WTC11 (cell line): Measurements from ENCODE around the gene RAPGEF3. TPM values are rescaled to one million over a fixed set of nuclear protein-coding genes. Genes with fewer than 3 reads are reported as not detected.

Experiments used
- ATAC-seq: fragments of 200-7000 bp; cut with Tn5 transposase; 2 replicates; pipeline ENCODE4 v1.10.0; 2021; ENCODE audit warnings: mild to moderate bottlenecking, moderate library complexity
- CTCF ChIA-PET: fragments of 300-600 bp; sonication (Branson Sonifier 250); formaldehyde crosslinking; loops from one replicate; lab custom pipeline; 2021; ENCODE audit warnings: antibody characterized with exemption; lab: Charles Lee
- POLR2A ChIA-PET: fragments of 350-600 bp; sonication (Branson Sonifier 250); formaldehyde crosslinking; loops from one replicate; lab custom pipeline; 2021; ENCODE audit warnings: antibody characterized with exemption; lab: Charles Lee
- DNase-seq: peaks from one replicate; pipeline ENCODE4 v3.0.0; 2021; ENCODE audit warnings: low spot score
- H3K27ac Mint-ChIP-seq: 2 replicates; pipeline ENCODE4 v1.8.0; 2021; ENCODE audit warnings: mixed read lengths
- H3K27me3 Mint-ChIP-seq: 2 replicates; pipeline ENCODE4 v1.8.0; 2021; ENCODE audit warnings: low read depth, mild to moderate bottlenecking, moderate library complexity, mixed read lengths
- H3K36me3 Mint-ChIP-seq: 2 replicates; pipeline ENCODE4 v1.8.0; 2021; ENCODE audit warnings: mixed read lengths
- H3K4me1 Mint-ChIP-seq: 2 replicates; pipeline ENCODE4 v1.8.0; 2022; ENCODE audit warnings: mixed read lengths
- H3K4me3 Mint-ChIP-seq: 2 replicates; pipeline ENCODE4 v1.8.0; 2021; ENCODE audit warnings: mild to moderate bottlenecking, moderate library complexity, mixed read lengths
- H3K9me3 Mint-ChIP-seq: 2 replicates; pipeline ENCODE4 v1.8.0; 2021; ENCODE audit warnings: mixed read lengths
- ELF4 ChIP-seq: sonication (generic); formaldehyde crosslinking; IDR thresholded peaks from 2 replicates; pipeline ENCODE4 v1.8.1; 2022; ENCODE audit warnings: low read depth, mild to moderate bottlenecking, moderate library complexity, missing genetic modification reagents
- ETV6 ChIP-seq: sonication (generic); formaldehyde crosslinking; IDR thresholded peaks from 2 replicates; pipeline ENCODE4 v1.8.1; 2022; ENCODE audit warnings: mild to moderate bottlenecking, missing genetic modification reagents
- FOXP4 ChIP-seq: sonication (generic); formaldehyde crosslinking; IDR thresholded peaks from 2 replicates; pipeline ENCODE4 v1.8.0; 2022; ENCODE audit warnings: mild to moderate bottlenecking, missing genetic modification reagents
- MAX ChIP-seq: sonication (generic); formaldehyde crosslinking; IDR thresholded peaks from 2 replicates; pipeline ENCODE4 v1.8.0; 2022; ENCODE audit warnings: mild to moderate bottlenecking, missing genetic modification reagents
- MXD4 ChIP-seq: fragments of 250-450 bp; sonication (Bioruptor Pico); IDR thresholded peaks from 2 replicates; pipeline ENCODE4 v1.8.0; 2021; ENCODE audit warnings: mild to moderate bottlenecking, moderate library complexity, borderline replicate concordance
- MYBL2 ChIP-seq: sonication (generic); formaldehyde crosslinking; IDR thresholded peaks from 2 replicates; pipeline ENCODE4 v1.8.1; 2023; ENCODE audit warnings: mild to moderate bottlenecking, moderate library complexity, missing genetic modification reagents
- TP53 ChIP-seq: sonication (generic); formaldehyde crosslinking; IDR thresholded peaks from 2 replicates; pipeline ENCODE4 v1.8.1; 2023; ENCODE audit warnings: mild to moderate bottlenecking, missing genetic modification reagents
- USF1 ChIP-seq: sonication (generic); formaldehyde crosslinking; IDR thresholded peaks from 2 replicates; pipeline ENCODE4 v1.8.0; 2022; ENCODE audit warnings: mild to moderate bottlenecking, missing genetic modification reagents
- USF2 ChIP-seq: sonication (generic); formaldehyde crosslinking; IDR thresholded peaks from 2 replicates; pipeline ENCODE4 v1.8.1; 2023; ENCODE audit warnings: mild to moderate bottlenecking, missing genetic modification reagents, moderate library complexity
- ZNF232 ChIP-seq: sonication (generic); formaldehyde crosslinking; IDR thresholded peaks from 2 replicates; pipeline ENCODE4 v1.8.0; 2022; ENCODE audit warnings: mild to moderate bottlenecking, missing genetic modification reagents
- ZNF317 ChIP-seq: sonication (generic); formaldehyde crosslinking; IDR thresholded peaks from 2 replicates; pipeline ENCODE4 v1.8.1; 2023; ENCODE audit warnings: low read depth, mild to moderate bottlenecking, moderate library complexity, missing genetic modification reagents, borderline replicate concordance
- ZNF671 ChIP-seq: fragments of 250-450 bp; sonication (Bioruptor Pico); IDR thresholded peaks from 2 replicates; pipeline ENCODE4 v1.8.0; 2021; ENCODE audit warnings: mild to moderate bottlenecking
- total RNA-seq: library from RNA; stranded (reverse); gene quantifications from 3 replicates; pipeline ENCODE4 v1.2.3, GENCODE V29; 2021
- TF ChIP-seq, protein P1 (sequence below): fragments of 250-450 bp; sonication (Bioruptor Pico); IDR thresholded peaks from 2 replicates; pipeline ENCODE4 v2.1.2; 2022; ENCODE audit warnings: mild to moderate bottlenecking, moderate library complexity
- TF ChIP-seq, protein P2 (sequence below): fragments of 200-600 bp; IDR thresholded peaks from 2 replicates; pipeline ENCODE4 v1.8.0; 2022; ENCODE audit warnings: antibody characterized with exemption
- TF ChIP-seq, protein P3 (sequence below): fragments of 250-450 bp; sonication (Bioruptor Pico); conservative IDR thresholded peaks from 2 replicates; pipeline ENCODE4 v1.9.0; 2021; ENCODE audit warnings: mild to moderate bottlenecking
- TF ChIP-seq, protein P4 (sequence below): sonication (generic); formaldehyde crosslinking; IDR thresholded peaks from 2 replicates; pipeline ENCODE4 v1.8.1; 2022; ENCODE audit warnings: low read depth, mild to moderate bottlenecking, moderate library complexity, missing genetic modification reagents, borderline replicate concordance

The RAPGEF3 gene
- total RNA-seq, 1 experiment from 2014 or later, result 13.3 TPM

GRCh38 chr12:47804171-47804570 is 45.5 kb upstream of the RAPGEF3 start:
- no peak overlapping the region for H3K27ac Mint-ChIP-seq
- DNase-seq (no peak), ATAC-seq (no peak)
- ChIA-PET CTCF (interaction anchor here (0.8 to 14.9 kb wide), 4 partner anchors 8 to 32 kb away, joined by 3 to 408 read pairs (median 4); no protein-coding TSS in a partner anchor), POLR2A (interaction anchor here (1.4 kb wide), 1 partner anchor 353 kb away, joined by 3 read pairs; the partner anchor contains the start of gene ASB8)
- no peaks in the 10 kb centered on the region for H3K9me3 Mint-ChIP-seq
- no peaks in the 10 kb centered on the region; the same call in 1 of the 2 replicates for H3K36me3 Mint-ChIP-seq
- H3K4me3 Mint-ChIP-seq, result no peak overlapping the region
- no peak for TF ChIP-seq USF1 (CRISPR knock-in tag)
- TF ChIP-seq MXD4 (CRISPR knock-in tag), result no peak
- no peak for TF ChIP-seq ZNF232 (CRISPR knock-in tag)
- TF ChIP-seq, protein P1, sequence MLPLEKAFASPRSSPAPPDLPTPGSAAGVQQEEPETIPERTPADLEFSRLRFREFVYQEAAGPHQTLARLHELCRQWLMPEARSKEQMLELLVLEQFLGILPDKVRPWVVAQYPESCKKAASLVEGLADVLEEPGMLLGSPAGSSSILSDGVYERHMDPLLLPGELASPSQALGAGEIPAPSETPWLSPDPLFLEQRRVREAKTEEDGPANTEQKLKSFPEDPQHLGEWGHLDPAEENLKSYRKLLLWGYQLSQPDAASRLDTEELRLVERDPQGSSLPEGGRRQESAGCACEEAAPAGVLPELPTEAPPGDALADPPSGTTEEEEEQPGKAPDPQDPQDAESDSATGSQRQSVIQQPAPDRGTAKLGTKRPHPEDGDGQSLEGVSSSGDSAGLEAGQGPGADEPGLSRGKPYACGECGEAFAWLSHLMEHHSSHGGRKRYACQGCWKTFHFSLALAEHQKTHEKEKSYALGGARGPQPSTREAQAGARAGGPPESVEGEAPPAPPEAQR (CRISPR knock-in tag), result no peak
- no peak for TF ChIP-seq ZNF671 (CRISPR knock-in tag)
- H3K27me3 Mint-ChIP-seq, result no peaks in the 10 kb centered on the region
- H3K4me1 Mint-ChIP-seq, result peaks cover 61% of the 10 kb centered on the region

GRCh38 chr12:47803191-47803875 is 44.7 kb upstream of the RAPGEF3 start:
- Mint-ChIP-seq H3K4me1 (peaks cover 55% of the 10 kb centered on the region), H3K27ac (peak overlapping the region; percentile 94), H3K9me3 (no peaks in the 10 kb centered on the region), H3K27me3 (no peaks in the 10 kb centered on the region), H3K36me3 (no peaks in the 10 kb centered on the region; the same call in 1 of the 2 replicates), H3K4me3 (no peak overlapping the region)
- POLR2A ChIA-PET, result interaction anchor here (0.7 kb wide), 1 partner anchor 18 kb away, joined by 3 read pairs; no protein-coding TSS in a partner anchor
- CTCF ChIA-PET, result interaction anchor here (0.8 to 14.9 kb wide), 5 partner anchors 9 to 33 kb away, joined by 3 to 408 read pairs (median 28); no protein-coding TSS in a partner anchor
- DNase-seq (no peak), ATAC-seq (no peak)
- TF ChIP-seq MAX (no peak), MYBL2 (no peak)

- Mint-ChIP-seq H3K27me3 (no peaks in the 10 kb centered on the region), H3K9me3 (no peaks in the 10 kb centered on the region), H3K4me1 (peaks cover 50% of the 10 kb centered on the region), H3K27ac (peak overlapping the region; percentile 38; the same call in 1 of the 2 replicates), H3K4me3 (no peak overlapping the region), H3K36me3 (peaks cover under 1% of the 10 kb centered on the region; the same call in 1 of the 2 replicates)
- ATAC-seq (peak; percentile 35), DNase-seq (peak; percentile 46)
- ChIA-PET CTCF (interaction anchor here (0.9 to 14.9 kb wide), 18 partner anchors 10 to 147 kb away, joined by 3 to 408 read pairs (median 8); partner anchors contain the start of genes SLC48A1 and VDR), POLR2A (no interaction called here)
- TF ChIP-seq, protein P2, sequence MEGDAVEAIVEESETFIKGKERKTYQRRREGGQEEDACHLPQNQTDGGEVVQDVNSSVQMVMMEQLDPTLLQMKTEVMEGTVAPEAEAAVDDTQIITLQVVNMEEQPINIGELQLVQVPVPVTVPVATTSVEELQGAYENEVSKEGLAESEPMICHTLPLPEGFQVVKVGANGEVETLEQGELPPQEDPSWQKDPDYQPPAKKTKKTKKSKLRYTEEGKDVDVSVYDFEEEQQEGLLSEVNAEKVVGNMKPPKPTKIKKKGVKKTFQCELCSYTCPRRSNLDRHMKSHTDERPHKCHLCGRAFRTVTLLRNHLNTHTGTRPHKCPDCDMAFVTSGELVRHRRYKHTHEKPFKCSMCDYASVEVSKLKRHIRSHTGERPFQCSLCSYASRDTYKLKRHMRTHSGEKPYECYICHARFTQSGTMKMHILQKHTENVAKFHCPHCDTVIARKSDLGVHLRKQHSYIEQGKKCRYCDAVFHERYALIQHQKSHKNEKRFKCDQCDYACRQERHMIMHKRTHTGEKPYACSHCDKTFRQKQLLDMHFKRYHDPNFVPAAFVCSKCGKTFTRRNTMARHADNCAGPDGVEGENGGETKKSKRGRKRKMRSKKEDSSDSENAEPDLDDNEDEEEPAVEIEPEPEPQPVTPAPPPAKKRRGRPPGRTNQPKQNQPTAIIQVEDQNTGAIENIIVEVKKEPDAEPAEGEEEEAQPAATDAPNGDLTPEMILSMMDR, result peak; percentile 40; the same call in 1 of the 2 replicates
- TF ChIP-seq, protein P3, sequence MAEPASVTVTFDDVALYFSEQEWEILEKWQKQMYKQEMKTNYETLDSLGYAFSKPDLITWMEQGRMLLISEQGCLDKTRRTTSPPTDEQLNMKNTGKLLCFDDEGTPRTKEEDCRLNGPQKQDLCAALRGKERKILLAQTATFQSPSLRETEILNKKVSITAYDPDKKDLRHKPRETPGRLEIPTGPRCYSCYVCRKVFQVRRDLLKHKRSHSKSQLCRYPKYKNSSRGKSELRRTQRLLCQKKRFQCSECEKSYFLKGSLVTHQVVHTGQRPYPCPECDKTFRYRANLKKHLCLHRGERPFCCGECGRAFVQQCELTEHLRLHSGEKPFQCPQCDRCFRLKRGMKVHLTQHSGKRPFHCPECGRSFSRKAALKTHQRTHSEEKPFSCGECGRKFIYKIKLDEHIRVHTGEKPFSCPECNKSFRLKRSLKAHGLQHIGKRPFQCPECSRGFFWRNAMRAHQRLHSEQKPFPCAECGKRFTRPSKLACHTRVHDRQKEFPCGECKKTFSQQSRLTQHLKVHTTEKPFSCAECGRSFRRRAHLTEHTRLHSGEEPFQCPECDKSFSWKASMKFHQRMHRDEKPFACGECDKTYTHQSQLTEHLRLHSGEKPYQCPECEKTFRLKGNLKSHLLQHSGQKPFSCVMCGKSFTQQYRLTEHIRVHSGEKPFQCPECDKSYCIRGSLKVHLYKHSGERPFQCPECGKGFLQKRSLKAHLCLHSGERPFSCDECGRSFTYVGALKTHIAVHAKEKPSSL, result no peak
Measured at GRCh38 chr12:47802312-47802711, 43.6 kb upstream of the RAPGEF3 start.

- POLR2A ChIA-PET, result no interaction called here
- TF ChIP-seq ETV6 (no peak), USF2 (CRISPR knock-in tag) (no peak), TP53 (CRISPR knock-in tag) (no peak), ELF4 (no peak), FOXP4 (CRISPR knock-in tag) (no peak), ZNF317 (CRISPR knock-in tag) (no peak)
- TF ChIP-seq, protein P4, sequence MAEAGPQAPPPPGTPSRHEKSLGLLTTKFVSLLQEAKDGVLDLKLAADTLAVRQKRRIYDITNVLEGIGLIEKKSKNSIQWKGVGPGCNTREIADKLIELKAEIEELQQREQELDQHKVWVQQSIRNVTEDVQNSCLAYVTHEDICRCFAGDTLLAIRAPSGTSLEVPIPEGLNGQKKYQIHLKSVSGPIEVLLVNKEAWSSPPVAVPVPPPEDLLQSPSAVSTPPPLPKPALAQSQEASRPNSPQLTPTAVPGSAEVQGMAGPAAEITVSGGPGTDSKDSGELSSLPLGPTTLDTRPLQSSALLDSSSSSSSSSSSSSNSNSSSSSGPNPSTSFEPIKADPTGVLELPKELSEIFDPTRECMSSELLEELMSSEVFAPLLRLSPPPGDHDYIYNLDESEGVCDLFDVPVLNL (CRISPR knock-in tag), result no peak
Measured at GRCh38 chr12:47801904-47802246, 43.2 kb upstream of the RAPGEF3 start.

More at GRCh38 chr12:47801904-47802246, 43.2 kb upstream of the RAPGEF3 start:
- Mint-ChIP-seq H3K36me3 (peaks cover 3% of the 10 kb centered on the region; the same call in 1 of the 2 replicates), H3K4me3 (no peak overlapping the region), H3K27me3 (no peaks in the 10 kb centered on the region), H3K4me1 (peaks cover 46% of the 10 kb centered on the region), H3K9me3 (no peaks in the 10 kb centered on the region), H3K27ac (peak overlapping the region; percentile 38; the same call in 1 of the 2 replicates)
- ATAC-seq (no peak), DNase-seq (no peak)
- CTCF ChIA-PET, result interaction anchor here (0.9 to 14.9 kb wide), 18 partner anchors 10 to 148 kb away, joined by 3 to 408 read pairs (median 8); partner anchors contain the start of genes SLC48A1 and VDR
